GM08714 (cell line): ENCODE results near the gene PHRF1.

Experiments
- H3K4me3 ChIP-seq: fragments of 200-500 bp; sonication (Bioruptor generic); 2 replicates; pipeline ENCODE4 v1.5.1; 2014; ENCODE audit warnings: mild to moderate bottlenecking, low read length, inconsistent platforms
- ZNF274 ChIP-seq: IDR thresholded peaks from 2 replicates; pipeline ENCODE4 v1.6.1; 2012; ENCODE audit warnings: mild to moderate bottlenecking, low read depth, low read length

The PHRF1 gene

GRCh38 chr11:614021-614622 is 37.9 kb downstream of the PHRF1 start:
- TF ChIP-seq ZNF274: no peak
- H3K4me3 ChIP-seq: peak overlapping the region; percentile 95; the same call in 1 of the 2 replicates

- peak overlapping the region; percentile 95 for H3K4me3 ChIP-seq
- no peak for TF ChIP-seq ZNF274
Measured at GRCh38 chr11:614623-615503, 38.6 kb downstream of the PHRF1 start.

- TF ChIP-seq ZNF274: no peak
- H3K4me3 ChIP-seq: peak within 1 kb of the TSS; percentile 95
Measured at GRCh38 chr11:615504-616319, 39.4 kb downstream of the PHRF1 start, which contains the start of gene IRF7. IRF7 (minus strand) TSS chr11:615950; CDS start chr11:615364, 586 bp downstream.

GRCh38 chr11:616320-617198 is 40.3 kb downstream of the PHRF1 start:
- no peak for TF ChIP-seq ZNF274
- peak overlapping the region; percentile 0; the same call in 1 of the 2 replicates for H3K4me3 ChIP-seq

GRCh38 chr11:617199-617911 is 41.1 kb downstream of the PHRF1 start:
- H3K4me3 ChIP-seq: no peak overlapping the region
- TF ChIP-seq ZNF274: no peak

- H3K4me3 ChIP-seq: no peak overlapping the region
- TF ChIP-seq ZNF274: no peak
Measured at GRCh38 chr11:617912-618682, 41.8 kb downstream of the PHRF1 start.

- H3K4me3 ChIP-seq: no peak overlapping the region
- no peak for TF ChIP-seq ZNF274
Measured at GRCh38 chr11:618856-619627, 42.8 kb downstream of the PHRF1 start.

- no peak overlapping the region for H3K4me3 ChIP-seq
- no peak for TF ChIP-seq ZNF274
Measured at GRCh38 chr11:619628-620050, 43.4 kb downstream of the PHRF1 start.

GRCh38 chr11:620201-620600 is 43.9 kb downstream of the PHRF1 start:
- TF ChIP-seq ZNF274: no peak
- no peak overlapping the region for H3K4me3 ChIP-seq

- H3K4me3 ChIP-seq: no peak overlapping the region
- TF ChIP-seq ZNF274: no peak
Measured at GRCh38 chr11:620935-621814, 44.9 kb downstream of the PHRF1 start.
